GM06990 (cell line): Measurements from ENCODE around the gene THOC6.

Experiments
- DNase-seq: peaks from one replicate; pipeline ENCODE4 v3.0.0-alpha.2; 2011; ENCODE audit not compliant: insufficient read length; ENCODE audit errors: extremely low read depth
- H3K27me3 ChIP-seq: replicated peaks from 2 replicates; pipeline ENCODE4 v1.6.0; 2011; ENCODE audit warnings: low read length; ENCODE audit not compliant: control insufficient read depth, insufficient read depth
- H3K36me3 ChIP-seq: 2 replicates; pipeline ENCODE4 v1.5.1; 2011; ENCODE audit warnings: low read length; ENCODE audit not compliant: control insufficient read depth, insufficient read depth
- H3K4me3 ChIP-seq: replicated peaks from 2 replicates; pipeline ENCODE4 v1.5.1; 2011; ENCODE audit warnings: low read depth, mild to moderate bottlenecking, control low read depth, low read length
- TF ChIP-seq, protein P1 (sequence below): IDR thresholded peaks from 2 replicates; pipeline ENCODE4 v1.5.1; 2011; ENCODE audit warnings: low read length, control low read depth, mild to moderate bottlenecking, inconsistent platforms; ENCODE audit not compliant: insufficient read depth, poor library complexity, severe bottlenecking

The THOC6 gene

DNA sequence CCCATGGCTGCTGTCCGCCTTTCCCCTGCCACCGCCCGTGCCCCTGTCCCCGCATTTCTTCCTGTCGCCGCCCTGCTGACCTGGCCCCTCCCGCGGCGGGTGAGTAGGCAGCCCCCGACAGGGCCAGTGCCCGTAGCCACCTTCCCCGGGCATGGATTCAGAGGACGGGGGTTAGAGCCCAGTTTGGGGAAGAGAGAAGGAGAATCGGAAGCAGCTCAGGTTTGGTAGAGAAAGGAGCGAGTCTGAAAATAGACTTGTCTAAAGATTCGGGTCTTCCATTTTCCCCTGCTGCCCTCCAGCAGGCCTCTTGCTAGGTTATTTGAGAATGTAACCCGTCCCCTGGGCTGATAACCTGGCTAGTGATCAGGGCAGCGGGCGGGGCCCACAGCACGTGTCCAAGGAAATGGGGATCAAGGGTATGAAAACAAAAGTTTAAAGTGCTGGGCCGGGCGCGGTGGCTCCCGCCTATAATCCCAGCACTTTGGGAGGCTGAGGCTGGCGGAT is 19.0 kb upstream of the THOC6 start:
- Histone ChIP-seq H3K27me3 (no peaks in the 10 kb centered on the region; the same call in 1 of the 2 replicates), H3K36me3 (no peaks in the 10 kb centered on the region), H3K4me3 (peak overlapping the region; percentile 40)
- DNase-seq, result no peak
- TF ChIP-seq, protein P1, sequence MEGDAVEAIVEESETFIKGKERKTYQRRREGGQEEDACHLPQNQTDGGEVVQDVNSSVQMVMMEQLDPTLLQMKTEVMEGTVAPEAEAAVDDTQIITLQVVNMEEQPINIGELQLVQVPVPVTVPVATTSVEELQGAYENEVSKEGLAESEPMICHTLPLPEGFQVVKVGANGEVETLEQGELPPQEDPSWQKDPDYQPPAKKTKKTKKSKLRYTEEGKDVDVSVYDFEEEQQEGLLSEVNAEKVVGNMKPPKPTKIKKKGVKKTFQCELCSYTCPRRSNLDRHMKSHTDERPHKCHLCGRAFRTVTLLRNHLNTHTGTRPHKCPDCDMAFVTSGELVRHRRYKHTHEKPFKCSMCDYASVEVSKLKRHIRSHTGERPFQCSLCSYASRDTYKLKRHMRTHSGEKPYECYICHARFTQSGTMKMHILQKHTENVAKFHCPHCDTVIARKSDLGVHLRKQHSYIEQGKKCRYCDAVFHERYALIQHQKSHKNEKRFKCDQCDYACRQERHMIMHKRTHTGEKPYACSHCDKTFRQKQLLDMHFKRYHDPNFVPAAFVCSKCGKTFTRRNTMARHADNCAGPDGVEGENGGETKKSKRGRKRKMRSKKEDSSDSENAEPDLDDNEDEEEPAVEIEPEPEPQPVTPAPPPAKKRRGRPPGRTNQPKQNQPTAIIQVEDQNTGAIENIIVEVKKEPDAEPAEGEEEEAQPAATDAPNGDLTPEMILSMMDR, result no peak

- Histone ChIP-seq H3K27me3 (no peaks in the 10 kb centered on the region; the same call in none of the 2 replicates), H3K4me3 (no peak overlapping the region), H3K36me3 (no peaks in the 10 kb centered on the region)
- TF ChIP-seq, protein P1, result no peak
- no peak for DNase-seq
These were observed 16.5 kb upstream of the THOC6 start for GRCh38 chr16:3007059-3007956.

GRCh38 chr16:3007957-3008689 is 15.7 kb upstream of the THOC6 start:
- H3K36me3 ChIP-seq, result no peaks in the 10 kb centered on the region
- no peaks in the 10 kb centered on the region; the same call in none of the 2 replicates for H3K27me3 ChIP-seq
- TF ChIP-seq, protein P1, result no peak
- no peak overlapping the region for H3K4me3 ChIP-seq
- DNase-seq, result no peak

DNA sequence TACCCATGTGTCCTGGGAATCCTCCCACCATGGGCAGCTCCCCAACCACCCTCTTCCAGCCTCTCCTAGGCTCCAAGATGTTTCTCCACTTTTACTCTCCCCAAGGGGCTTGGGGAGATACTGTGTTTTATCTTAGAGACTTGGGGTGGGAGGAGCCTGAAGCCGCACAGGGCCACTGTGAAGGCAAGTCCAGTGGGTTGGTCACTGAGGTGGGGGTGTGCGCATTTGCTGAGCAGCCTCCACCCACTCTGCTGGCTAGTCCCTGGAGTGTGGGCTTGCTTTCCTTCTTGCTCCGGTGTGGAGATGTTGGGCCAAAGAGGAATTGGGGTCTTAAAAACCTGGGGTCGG is 15.2 kb upstream of the THOC6 start:
- Histone ChIP-seq H3K4me3 (no peak overlapping the region), H3K36me3 (no peaks in the 10 kb centered on the region), H3K27me3 (no peaks in the 10 kb centered on the region; the same call in none of the 2 replicates)

DNA sequence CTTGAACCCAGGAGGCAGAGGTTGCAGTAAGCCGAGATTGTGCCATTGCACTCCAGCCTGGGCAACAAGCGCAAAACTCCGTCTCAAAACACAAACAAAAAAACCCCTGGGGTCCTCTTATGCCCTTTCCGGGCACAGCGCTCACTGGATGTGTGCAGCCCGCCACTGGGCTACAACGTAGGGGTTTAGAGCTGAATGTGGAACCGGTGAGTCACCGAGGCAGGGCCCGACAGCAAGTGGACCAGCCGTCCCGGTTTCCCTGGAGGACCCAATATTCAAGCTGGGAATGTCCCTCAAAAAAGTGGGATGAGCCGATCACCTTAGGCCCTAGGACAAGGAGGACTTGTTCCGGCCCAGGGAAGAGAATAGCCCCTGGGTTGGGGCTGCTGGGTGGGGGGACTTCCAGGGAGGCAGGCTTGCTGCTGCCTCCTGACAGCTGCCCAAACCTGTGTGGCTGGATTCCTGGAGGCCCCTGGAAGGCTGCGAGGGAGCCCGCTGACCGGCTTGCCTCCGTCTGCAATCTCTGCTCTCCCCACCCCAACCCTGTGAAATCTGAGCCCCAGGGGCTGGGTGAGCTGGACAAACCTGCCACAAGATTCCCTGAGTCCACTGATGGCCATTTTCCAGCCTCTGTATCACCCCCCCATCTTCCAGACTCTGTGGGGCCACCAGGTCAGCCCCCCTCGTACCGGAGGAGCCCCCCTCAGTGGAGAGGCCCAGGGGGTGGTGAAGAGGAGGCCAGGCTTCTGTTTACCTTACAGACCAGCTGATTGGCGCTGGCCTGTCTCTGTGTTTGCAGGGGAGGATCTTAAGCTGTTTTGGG is 14.1 kb upstream of the THOC6 start:
- TF ChIP-seq, protein P1, result no peak
- no peak for DNase-seq
- Histone ChIP-seq H3K36me3 (no peaks in the 10 kb centered on the region), H3K27me3 (no peaks in the 10 kb centered on the region; the same call in none of the 2 replicates), H3K4me3 (no peak overlapping the region)

More for the DNA sequence above, 15.2 kb upstream of the THOC6 start:
- no peak for DNase-seq
- TF ChIP-seq, protein P1, result no peak
